CD4-positive, CD25-positive, alpha-beta regulatory T cell (primary cell): ENCODE results near the gene PEMT. TPM values are rescaled to one million over a fixed set of nuclear protein-coding genes. Genes with fewer than 3 reads are reported as not detected.

ENCODE experiments used
- ATAC-seq, 2 donors: fragments of 150-1000 bp; cut with Tn5 transposase; one replicate each; pipeline ENCODE4 v1.10.0; 2021; ENCODE audit warnings: low read depth in 2 of 2, moderate number of reproducible peaks in 2 of 2, moderate library complexity in 1 of 2
- DNase-seq, 3 donors: peaks; one replicate each; pipeline versions ENCODE4 v3.0.0 to v3.0.0-alpha.2; 2012 to 2022; ENCODE audit warnings: mixed read lengths in 1 of 3
- H3K27ac ChIP-seq: one replicate; pipeline ENCODE4 v1.7.0; 2013; ENCODE audit warnings: mild to moderate bottlenecking, low read length; ENCODE audit not compliant: insufficient read depth, poor library complexity, severe bottlenecking
- H3K27me3 ChIP-seq: one replicate; pipeline ENCODE4 v1.7.0; 2013; ENCODE audit warnings: low read length; ENCODE audit not compliant: control insufficient read depth, insufficient read depth
- H3K36me3 ChIP-seq: one replicate; pipeline ENCODE4 v1.7.0; 2013; ENCODE audit warnings: mild to moderate bottlenecking, low read length, moderate library complexity; ENCODE audit not compliant: control insufficient read depth, insufficient read depth
- H3K4me1 ChIP-seq: 2 replicates; pipeline ENCODE4 v1.7.0; 2013; ENCODE audit warnings: mild to moderate bottlenecking, low read length; ENCODE audit not compliant: insufficient read depth, control insufficient read depth, poor library complexity, severe bottlenecking
- H3K4me3 ChIP-seq: one replicate; pipeline ENCODE4 v1.7.0; 2013; ENCODE audit warnings: low read depth, mild to moderate bottlenecking, low read length, moderate library complexity
- H3K9me3 ChIP-seq, 2 experiments: 1 replicate in 1 of 2; 2 replicates in 1 of 2; pipeline ENCODE4 v1.7.0; 2013; ENCODE audit warnings: low read length in 2 of 2, mild to moderate bottlenecking in 1 of 2, moderate library complexity in 1 of 2; ENCODE audit not compliant: control insufficient read depth in 2 of 2
- H3K27ac Mint-ChIP-seq, 3 donors: one replicate each; pipeline ENCODE4 v1.8.0; 2020 to 2022; ENCODE audit warnings: mild to moderate bottlenecking in 3 of 3, mixed read lengths in 3 of 3, moderate library complexity in 2 of 3
- H3K27me3 Mint-ChIP-seq: one replicate; pipeline ENCODE4 v1.8.0; 2022; ENCODE audit warnings: mild to moderate bottlenecking, mixed read lengths
- H3K36me3 Mint-ChIP-seq: one replicate; pipeline ENCODE4 v1.8.0; 2020; ENCODE audit warnings: mixed read lengths
- H3K4me1 Mint-ChIP-seq, 4 donors: one replicate each; pipeline ENCODE4 v1.8.0; 2020 to 2022; ENCODE audit warnings: mixed read lengths in 4 of 4, mild to moderate bottlenecking in 1 of 4
- H3K4me3 Mint-ChIP-seq, 4 donors: one replicate each; pipeline ENCODE4 v1.8.0; 2020 to 2022; ENCODE audit warnings: mild to moderate bottlenecking in 4 of 4, mixed read lengths in 4 of 4, moderate library complexity in 3 of 4
- H3K9me3 Mint-ChIP-seq, 7 donors: one replicate each; pipeline ENCODE4 v1.8.0; 2020 to 2022; ENCODE audit warnings: mixed read lengths in 7 of 7, mild to moderate bottlenecking in 3 of 7, moderate library complexity in 2 of 7
- polyA plus RNA-seq, 4 donors: library from polyadenylated mRNA; unstranded; fragments of 300-500 nt; fragmentation: Illumina TruSeq; gene quantifications; one replicate each; pipeline ENCODE4 v1.2.3, GENCODE V29; 2021
- total RNA-seq: library from RNA; stranded (reverse); gene quantifications from one replicate; pipeline ENCODE4 v1.2.3, GENCODE V29; 2022

PEMT gene
- total and polyA plus RNA-seq, 5 donors from 2014 or later, result 13.2 to 33.2 (median 27.3) TPM

DNA sequence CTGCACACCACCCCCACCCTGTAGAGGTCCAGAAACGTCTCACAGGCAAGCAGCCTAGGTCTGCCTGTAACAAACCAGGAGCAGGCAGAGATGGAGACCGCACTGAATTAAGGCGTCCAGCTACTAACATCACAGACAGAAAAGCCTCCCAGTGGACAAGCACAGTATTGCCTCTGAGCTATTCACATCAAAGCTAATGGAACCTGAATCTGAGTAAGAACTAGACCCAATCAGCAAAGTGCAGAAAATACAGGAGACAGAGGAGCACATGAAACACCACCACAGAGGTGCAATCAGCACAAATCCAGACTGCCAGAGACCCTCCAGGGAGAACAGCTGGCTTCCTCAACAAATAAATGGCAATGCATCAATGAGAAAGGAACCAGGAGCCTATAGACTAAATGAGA is 22.2 kb upstream of the PEMT start:
- Histone ChIP-seq H3K4me3 (no peak overlapping the region), H3K4me1 (no peaks in the 10 kb centered on the region), H3K36me3 (no peaks in the 10 kb centered on the region), H3K9me3 (no peaks in the 10 kb centered on the region), H3K27ac (no peak overlapping the region), H3K27me3 (no peaks in the 10 kb centered on the region)
- Mint-ChIP-seq H3K4me3 (no peak overlapping the region), H3K4me1 (peaks cover 0 to 4% (median 2%) of the 10 kb centered on the region in 4 donors), H3K36me3 (no peaks in the 10 kb centered on the region), H3K9me3 (peaks cover 0 to 5% (median 0%) of the 10 kb centered on the region in 7 donors), H3K27me3 (no peaks in the 10 kb centered on the region), H3K27ac (peak overlapping the region in 1 of 3 donors; percentile 12)
- peak; percentile 80 to 88 for ATAC-seq
- peak in 2 of 3 donors; percentile 46 to 75 for DNase-seq

GRCh38 chr17:17612085-17613022 is 20.8 kb upstream of the PEMT start:
- Mint-ChIP-seq H3K27ac (no peak overlapping the region), H3K4me3 (no peak overlapping the region), H3K9me3 (peaks cover 0 to 5% (median 0%) of the 10 kb centered on the region in 7 donors), H3K36me3 (no peaks in the 10 kb centered on the region), H3K4me1 (peaks cover 0 to 4% (median 2%) of the 10 kb centered on the region in 4 donors), H3K27me3 (no peaks in the 10 kb centered on the region)
- Histone ChIP-seq H3K36me3 (no peaks in the 10 kb centered on the region), H3K9me3 (no peaks in the 10 kb centered on the region), H3K4me3 (no peak overlapping the region), H3K4me1 (no peaks in the 10 kb centered on the region), H3K27ac (no peak overlapping the region), H3K27me3 (no peaks in the 10 kb centered on the region)
- ATAC-seq (no peak), DNase-seq (no peak)

DNA sequence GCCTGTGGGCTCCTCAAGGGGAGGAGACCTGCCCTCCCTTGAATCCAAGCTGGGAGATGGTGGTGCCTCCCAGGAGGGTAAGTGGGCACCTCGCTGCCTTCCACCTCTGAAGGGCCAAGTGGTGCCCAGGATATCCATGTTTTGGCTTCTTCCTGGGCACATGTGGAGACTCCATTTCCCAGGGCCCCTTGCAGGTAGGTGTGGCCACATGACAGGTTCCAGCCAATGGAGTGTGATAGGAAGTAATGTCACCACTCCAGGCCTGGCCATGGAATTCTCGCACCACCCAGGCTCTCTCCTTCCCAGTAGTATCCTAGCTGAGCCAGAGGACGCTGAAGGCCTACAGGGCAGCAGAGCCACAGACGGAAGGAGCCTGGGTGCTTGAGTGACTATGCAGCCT is 17.6 kb upstream of the PEMT start:
- Mint-ChIP-seq H3K4me3 (no peak overlapping the region), H3K4me1 (peaks cover 0 to 8% (median 4%) of the 10 kb centered on the region in 4 donors), H3K27ac (no peak overlapping the region), H3K27me3 (no peaks in the 10 kb centered on the region), H3K9me3 (peaks cover 0 to 3% (median 0%) of the 10 kb centered on the region in 7 donors), H3K36me3 (no peaks in the 10 kb centered on the region)
- ATAC-seq (no peak), DNase-seq (peak in 1 of 3 donors; percentile 16)
- Histone ChIP-seq H3K9me3 (no peaks in the 10 kb centered on the region), H3K4me1 (no peaks in the 10 kb centered on the region), H3K27ac (no peak overlapping the region), H3K27me3 (no peaks in the 10 kb centered on the region), H3K4me3 (no peak overlapping the region), H3K36me3 (no peaks in the 10 kb centered on the region)

DNA sequence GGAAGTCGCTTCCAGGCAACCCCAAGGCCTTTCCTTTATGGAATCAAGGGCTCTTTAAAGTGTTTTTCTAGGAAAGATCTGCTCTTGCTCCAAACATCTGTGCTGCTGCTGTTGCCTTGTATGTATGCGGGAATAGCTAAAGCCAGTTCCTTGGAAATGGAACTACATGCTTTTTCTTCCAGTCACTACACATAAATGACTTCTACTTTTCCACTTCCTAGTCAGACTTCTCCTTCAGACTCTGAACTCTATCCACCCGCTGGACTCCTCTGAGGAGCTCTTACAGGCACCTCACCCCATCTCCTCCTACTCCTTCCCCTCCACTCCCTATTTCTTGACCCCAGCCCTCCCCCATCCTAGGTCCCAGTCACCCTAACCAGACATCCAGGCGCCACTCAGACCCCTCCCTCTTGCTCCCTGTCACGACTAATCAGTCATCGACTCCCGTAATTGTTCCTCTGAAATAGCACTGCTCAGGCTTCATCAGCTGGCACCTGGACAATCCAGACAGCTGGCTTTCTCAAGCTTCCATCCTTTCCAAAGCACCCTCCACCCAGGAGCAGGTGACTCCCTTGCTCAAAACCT is 15.0 kb upstream of the PEMT start:
- Histone ChIP-seq H3K27ac (no peak overlapping the region), H3K36me3 (no peaks in the 10 kb centered on the region), H3K9me3 (no peaks in the 10 kb centered on the region), H3K4me1 (no peaks in the 10 kb centered on the region), H3K4me3 (no peak overlapping the region), H3K27me3 (no peaks in the 10 kb centered on the region)
- H3K27ac Mint-ChIP-seq, result no peak overlapping the region
- DNase-seq (no peak), ATAC-seq (no peak)
- no peaks in the 10 kb centered on the region for H3K27me3 Mint-ChIP-seq
- H3K36me3 Mint-ChIP-seq, result no peaks in the 10 kb centered on the region
- peaks cover 0 to 8% (median 1%) of the 10 kb centered on the region in 4 donors for H3K4me1 Mint-ChIP-seq
- no peak overlapping the region for H3K4me3 Mint-ChIP-seq
- peaks cover 0 to 2% (median 0%) of the 10 kb centered on the region in 7 donors for H3K9me3 Mint-ChIP-seq

DNA sequence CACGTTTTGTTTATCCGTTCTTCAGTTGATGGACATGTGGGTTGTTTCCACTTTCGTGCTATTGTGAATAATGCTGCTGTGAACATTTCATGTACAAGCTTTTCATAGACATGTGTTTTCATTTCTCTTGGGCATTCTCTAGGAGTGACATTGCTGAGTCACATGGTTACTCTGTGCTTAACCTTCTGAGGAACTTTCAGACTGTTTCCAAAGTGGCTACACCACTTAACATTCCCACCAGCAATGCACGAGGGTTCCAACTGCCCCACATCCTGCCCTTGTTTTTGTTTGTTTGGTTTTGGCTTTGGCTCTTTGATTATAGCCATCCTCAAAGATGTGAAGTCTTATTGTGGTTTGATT is 14.2 kb upstream of the PEMT start:
- ATAC-seq, result no peak
- Histone ChIP-seq H3K4me1 (no peaks in the 10 kb centered on the region), H3K36me3 (no peaks in the 10 kb centered on the region), H3K27ac (no peak overlapping the region), H3K4me3 (no peak overlapping the region), H3K9me3 (no peaks in the 10 kb centered on the region), H3K27me3 (no peaks in the 10 kb centered on the region)
- H3K9me3 Mint-ChIP-seq, result peaks cover 0 to 2% (median 0%) of the 10 kb centered on the region in 7 donors
- no peak for DNase-seq
- no peaks in the 10 kb centered on the region for H3K36me3 Mint-ChIP-seq
- no peak overlapping the region for H3K4me3 Mint-ChIP-seq
- H3K27ac Mint-ChIP-seq, result no peak overlapping the region
- H3K4me1 Mint-ChIP-seq, result peaks cover 0 to 8% (median 1%) of the 10 kb centered on the region in 4 donors
- no peaks in the 10 kb centered on the region for H3K27me3 Mint-ChIP-seq

DNA sequence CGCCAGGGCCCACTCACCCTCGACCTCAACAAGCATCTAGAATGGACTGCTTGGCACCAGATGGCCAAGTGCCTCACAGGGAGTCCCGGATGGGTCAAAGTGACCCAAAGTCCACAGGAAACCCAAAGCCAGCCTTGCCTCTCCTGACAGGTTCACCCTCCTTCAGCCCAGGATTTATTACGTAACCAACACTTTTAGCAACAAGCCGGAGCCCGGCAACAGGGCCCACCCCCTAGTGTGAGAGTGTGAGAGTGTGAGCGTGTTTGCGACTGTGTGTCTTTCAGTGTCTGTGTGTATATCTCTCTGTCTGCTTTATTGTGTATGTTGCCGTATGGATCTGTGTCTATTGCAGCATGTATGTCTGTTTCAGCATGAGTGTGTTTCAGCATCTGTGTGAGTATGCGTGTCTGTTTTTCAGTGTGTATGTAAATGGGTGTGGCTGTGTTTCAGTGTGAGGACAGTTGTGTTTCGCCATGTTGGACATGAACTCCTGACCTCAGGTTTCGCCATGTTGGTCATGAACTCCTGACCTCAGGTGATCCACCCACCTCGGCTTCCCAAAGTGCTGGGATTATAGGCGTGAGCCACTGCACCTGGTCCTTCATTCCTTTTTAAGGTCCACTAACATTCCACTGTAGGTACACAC is 13.7 kb upstream of the PEMT start:
- no peaks in the 10 kb centered on the region for H3K27me3 ChIP-seq
- H3K4me3 Mint-ChIP-seq, result no peak overlapping the region
- H3K4me1 Mint-ChIP-seq, result peaks cover 0 to 8% (median 1%) of the 10 kb centered on the region in 4 donors
- ATAC-seq, result no peak
- H3K9me3 ChIP-seq, result no peaks in the 10 kb centered on the region
- no peak overlapping the region for H3K4me3 ChIP-seq
- H3K36me3 ChIP-seq, result no peaks in the 10 kb centered on the region
- peaks cover 0 to 2% (median 0%) of the 10 kb centered on the region in 7 donors for H3K9me3 Mint-ChIP-seq
- DNase-seq, result no peak
- H3K27ac ChIP-seq, result no peak overlapping the region
- no peaks in the 10 kb centered on the region for H3K4me1 ChIP-seq
- H3K36me3 Mint-ChIP-seq, result no peaks in the 10 kb centered on the region
- no peaks in the 10 kb centered on the region for H3K27me3 Mint-ChIP-seq
- no peak overlapping the region for H3K27ac Mint-ChIP-seq

DNA sequence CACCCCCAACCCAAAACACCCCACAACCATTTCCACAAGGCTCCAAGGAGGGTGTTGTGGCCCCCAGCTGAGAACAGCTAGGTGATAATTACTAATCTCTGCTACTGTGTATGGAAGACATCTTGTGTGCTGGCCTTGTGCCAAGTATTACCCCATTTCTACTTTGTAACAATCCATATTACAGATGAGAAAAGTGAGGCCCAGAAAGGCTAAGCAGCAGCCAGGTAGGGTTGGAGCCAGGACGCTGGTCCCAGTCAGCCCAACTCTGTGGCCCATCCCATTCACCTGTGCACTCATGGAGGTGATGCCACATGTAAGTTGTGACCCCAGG is 12.4 kb upstream of the PEMT start:
- Histone ChIP-seq H3K4me3 (no peak overlapping the region), H3K27ac (no peak overlapping the region), H3K36me3 (no peaks in the 10 kb centered on the region), H3K9me3 (no peaks in the 10 kb centered on the region), H3K4me1 (no peaks in the 10 kb centered on the region), H3K27me3 (no peaks in the 10 kb centered on the region)
- Mint-ChIP-seq H3K36me3 (no peaks in the 10 kb centered on the region), H3K4me3 (no peak overlapping the region), H3K9me3 (peaks cover 0 to 1% (median 0%) of the 10 kb centered on the region in 7 donors), H3K4me1 (peaks cover 0 to 8% (median 1%) of the 10 kb centered on the region in 4 donors), H3K27ac (no peak overlapping the region), H3K27me3 (no peaks in the 10 kb centered on the region)
- ATAC-seq (no peak), DNase-seq (no peak)
